GM19023 (cell line): ENCODE results near the gene TMEM114.

Source experiments
- ATAC-seq: cut with Tn5 transposase; IDR thresholded peaks from one replicate; pipeline ENCODE4 v1.9.1; 2021; ENCODE audit warnings: mild to moderate bottlenecking, moderate library complexity; ENCODE audit not compliant: unreplicated experiment

The TMEM114 gene

GRCh38 chr16:8611886-8612600 is 21.7 kb upstream of the TMEM114 start:
- no peak for ATAC-seq

- ATAC-seq = no peak
These were observed 20.8 kb upstream of the TMEM114 start for GRCh38 chr16:8611122-8611521.

- ATAC-seq = no peak
These were observed 16.9 kb upstream of the TMEM114 start for GRCh38 chr16:8607214-8607613.

DNA sequence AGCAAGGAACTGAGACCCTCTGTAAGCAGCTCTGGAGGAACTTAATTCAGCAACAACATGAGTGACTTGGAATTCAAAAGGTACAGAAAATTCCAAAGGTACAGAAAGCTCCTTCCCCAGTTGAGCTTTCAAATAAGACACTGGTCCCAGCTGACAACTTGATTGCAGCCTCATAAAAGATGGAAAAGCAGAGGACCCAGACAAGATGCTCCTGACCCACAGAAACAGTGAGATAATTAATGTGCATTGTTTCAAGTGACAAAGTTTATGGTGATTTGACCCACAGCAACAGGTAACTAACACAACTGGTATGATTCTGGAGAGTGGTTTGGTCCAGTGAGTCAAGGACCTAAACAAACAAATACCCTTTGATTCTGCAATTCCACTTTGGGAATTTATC is 15.2 kb upstream of the TMEM114 start:
- no peak for ATAC-seq

DNA sequence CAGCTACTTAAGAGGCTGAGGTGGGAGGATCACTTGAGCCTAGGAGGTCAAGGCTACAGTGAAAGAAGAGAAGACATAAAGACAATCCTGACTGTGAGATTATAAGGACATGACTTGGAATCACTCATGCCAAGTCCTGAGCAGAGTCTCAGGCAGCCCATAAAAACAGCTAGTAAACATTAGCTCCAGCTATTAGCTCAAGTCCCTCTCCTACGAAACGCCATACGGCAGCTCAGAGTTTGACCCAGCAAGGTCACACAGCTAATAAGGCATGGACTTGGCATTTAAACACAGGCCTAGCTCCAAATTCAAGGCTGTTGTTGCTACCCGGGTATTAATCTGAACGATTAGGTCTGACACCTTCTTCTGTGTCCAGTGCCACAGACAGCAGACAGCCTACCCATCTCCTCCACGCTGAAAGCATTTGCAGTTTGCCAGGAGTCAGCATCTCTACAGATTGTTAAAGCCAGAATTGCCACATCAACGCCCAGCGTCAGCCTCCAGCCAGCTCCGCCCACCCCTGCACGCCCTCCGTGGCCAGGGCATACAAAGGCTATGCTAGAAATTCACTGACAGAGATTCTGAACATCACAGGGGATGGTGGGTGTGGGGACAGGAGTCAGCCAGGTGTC is 9.9 kb upstream of the TMEM114 start:
- ATAC-seq = no peak

DNA sequence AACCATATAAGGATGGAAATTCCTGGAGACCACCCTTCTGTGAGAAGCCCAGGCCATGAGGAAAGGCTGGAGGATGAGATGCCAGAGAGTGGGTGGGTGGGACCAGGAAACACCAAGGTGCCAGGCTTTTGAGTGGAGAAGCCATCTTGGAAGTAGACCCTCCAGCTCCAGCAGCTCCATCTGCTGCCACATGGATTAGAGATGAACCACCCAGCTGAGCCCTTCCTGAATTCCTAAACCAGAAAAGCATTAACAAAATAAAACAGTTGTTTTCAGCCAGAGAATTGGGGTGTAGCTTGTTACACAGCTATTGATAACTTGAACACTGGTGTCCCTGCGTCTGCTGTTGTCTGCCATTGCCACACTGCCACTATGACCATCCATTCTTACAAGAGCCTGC is 6.3 kb upstream of the TMEM114 start:
- no peak for ATAC-seq

DNA sequence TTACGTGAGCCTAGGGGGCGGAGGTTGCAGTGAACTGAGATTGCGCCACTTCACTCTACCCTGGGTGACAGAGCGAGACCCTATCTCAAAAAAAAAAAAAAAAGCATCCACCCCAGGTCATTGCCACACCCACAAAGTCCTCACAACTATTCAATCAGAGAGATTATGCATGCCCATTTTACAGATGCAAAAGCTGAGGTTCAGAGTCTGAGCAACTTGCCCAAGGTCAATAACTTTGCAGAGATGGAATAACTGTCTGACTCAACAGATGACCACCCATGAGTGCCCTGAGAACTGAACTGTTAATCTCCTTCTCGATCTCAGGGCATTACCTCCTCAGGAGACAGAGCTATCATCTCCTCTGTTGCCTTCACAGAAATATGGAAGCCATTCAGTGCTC is 5.5 kb upstream of the TMEM114 start:
- no peak for ATAC-seq

DNA sequence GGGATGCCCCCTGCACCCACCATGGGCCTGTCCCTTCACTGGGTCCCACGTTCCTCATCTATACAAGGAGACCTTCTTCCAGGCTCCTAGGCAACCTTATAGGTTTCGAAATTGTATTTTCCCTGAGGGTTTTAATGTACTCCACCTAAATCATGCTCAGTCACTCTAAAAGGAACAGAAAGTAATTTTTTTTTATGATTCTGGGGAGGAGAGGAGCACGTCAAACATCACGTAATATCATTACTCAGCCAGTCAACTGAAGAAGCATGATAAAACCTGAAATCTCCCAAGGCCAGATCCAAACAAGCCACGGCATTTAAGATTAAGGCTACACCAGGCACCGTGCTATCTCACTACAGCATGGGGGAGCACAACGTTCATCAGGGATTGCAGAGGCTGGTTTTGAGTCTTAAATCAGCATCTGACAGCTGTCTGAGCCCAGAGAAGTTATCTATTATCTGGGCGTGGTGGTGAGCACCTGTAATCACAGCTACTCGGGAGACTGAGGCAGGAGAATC is 3.9 kb upstream of the TMEM114 start:
- no peak for ATAC-seq

GRCh38 chr16:8591451-8591850 is 1.1 kb upstream of the TMEM114 start:
- ATAC-seq = no peak

- ATAC-seq = no peak
These were observed 500 bp upstream of the TMEM114 start for GRCh38 chr16:8590811-8591210.

DNA sequence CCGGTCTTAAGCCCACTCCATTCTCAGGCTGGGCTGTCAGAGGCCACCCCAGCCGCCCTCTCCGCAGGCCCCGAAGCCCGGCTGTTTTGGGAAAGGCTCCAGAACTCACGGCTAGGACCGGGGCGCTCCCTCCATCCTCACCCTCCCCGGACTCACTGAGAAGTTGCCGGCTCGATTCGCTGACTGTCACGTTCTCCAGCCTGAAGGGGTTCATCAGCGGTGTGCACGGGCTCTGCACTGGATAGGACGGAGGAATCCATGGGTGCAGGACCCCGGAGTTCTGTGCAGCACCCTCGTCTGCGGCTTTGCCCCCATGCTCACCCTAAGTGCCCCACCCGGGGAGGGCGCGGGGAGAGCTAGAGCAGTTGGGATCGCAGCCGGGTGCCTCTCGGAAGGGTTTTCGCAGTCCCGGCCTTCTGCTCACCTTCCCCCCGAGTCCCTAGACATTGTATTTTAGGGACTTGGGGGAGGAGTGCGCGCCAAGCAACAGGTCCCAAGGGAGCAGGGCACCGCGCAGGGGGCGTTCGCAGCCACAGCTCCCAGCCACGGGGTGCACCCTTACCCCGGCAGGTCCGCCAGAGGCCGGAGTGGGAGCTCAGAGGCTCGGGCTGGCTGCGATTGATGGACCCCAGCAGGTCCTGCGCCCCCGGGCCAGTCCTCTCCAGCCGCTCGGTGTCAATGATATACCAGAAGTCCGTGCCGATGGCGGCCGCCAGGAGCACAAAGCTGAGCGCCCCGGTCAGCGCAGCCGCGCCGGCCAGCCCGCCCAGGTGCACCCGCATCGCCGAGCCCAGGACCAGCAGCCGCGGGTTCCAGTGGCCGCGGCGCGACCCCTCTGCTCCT is 1.0 kb downstream of the TMEM114 start:
- ATAC-seq = no peak

DNA sequence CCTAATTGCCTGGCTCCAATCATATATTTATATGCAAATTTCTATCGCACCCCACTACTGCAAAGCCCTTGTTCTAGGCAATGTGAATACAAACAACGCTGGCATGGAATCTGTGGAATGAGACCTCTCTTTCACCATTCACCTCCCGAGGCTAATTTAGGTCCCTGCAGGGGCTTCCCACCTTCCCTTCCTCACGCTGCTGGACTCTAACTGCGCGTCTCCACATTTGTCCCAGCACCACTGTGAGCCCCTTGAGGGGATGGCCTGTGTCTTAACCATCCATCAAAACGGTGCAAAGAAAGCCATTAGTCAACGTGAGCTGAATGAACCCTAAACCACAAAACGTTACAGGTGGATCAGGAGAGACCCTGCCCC is 1.6 kb downstream of the TMEM114 start:
- no peak for ATAC-seq

- no peak for ATAC-seq
These were observed 3.2 kb downstream of the TMEM114 start for GRCh38 chr16:8587065-8587464.

DNA sequence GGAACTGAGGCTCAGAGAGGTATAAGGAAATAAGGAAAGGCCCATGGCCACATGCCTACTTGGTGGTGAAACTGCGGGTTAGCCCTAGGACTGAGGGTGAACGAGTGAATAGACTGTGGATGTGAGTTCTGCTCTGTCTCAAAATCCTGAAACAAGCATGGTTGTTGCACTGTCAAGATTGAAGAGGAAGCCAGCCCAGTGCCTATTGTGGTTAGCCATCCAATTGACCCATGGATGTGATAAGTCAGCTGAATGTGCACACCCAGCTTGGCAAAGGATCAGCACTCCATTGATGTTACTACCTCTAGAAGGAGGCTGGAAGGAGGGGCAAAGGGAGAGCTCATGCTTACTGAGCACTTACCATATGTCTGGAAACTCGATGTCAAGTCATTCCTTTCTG is 4.5 kb downstream of the TMEM114 start:
- no peak for ATAC-seq

- no peak for ATAC-seq
These were observed 5.3 kb downstream of the TMEM114 start for GRCh38 chr16:8585041-8585440.

DNA sequence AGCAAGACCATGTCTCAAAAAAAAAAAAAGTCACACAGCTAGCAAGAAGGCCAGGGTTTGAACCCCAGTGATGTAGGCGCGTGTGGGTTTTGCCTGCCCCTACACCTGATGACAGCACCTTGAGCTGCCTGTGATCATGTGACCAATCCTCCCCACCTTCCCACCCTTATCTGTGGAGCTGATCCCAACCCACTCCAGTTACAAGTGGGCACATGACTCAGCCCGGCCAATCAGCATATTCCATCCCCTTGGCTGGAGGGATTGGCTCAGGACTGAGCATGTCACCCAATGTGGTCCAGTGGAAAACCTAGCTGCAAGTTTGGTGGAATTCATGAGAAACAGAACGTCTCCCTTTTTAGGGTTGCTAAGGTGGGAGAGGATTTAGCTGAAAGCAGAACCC is 6.6 kb downstream of the TMEM114 start:
- ATAC-seq = no peak

GRCh38 chr16:8583199-8583598 is 7.1 kb downstream of the TMEM114 start:
- no peak for ATAC-seq

- ATAC-seq = no peak
These were observed 8.3 kb downstream of the TMEM114 start for GRCh38 chr16:8581831-8582580.

- no peak for ATAC-seq
These were observed 10.8 kb downstream of the TMEM114 start for GRCh38 chr16:8579559-8579958.

GRCh38 chr16:8577678-8578304 is 12.5 kb downstream of the TMEM114 start:
- ATAC-seq = no peak
